Measurements from ENCODE around the gene XPO5. TPM values are rescaled to one million over a fixed set of nuclear protein-coding genes. Genes with fewer than 3 reads are reported as not detected.
A peak's percentile ranks its signal among the peaks of the same experiment; 100 is the strongest.

Gene XPO5
- total and polyA plus RNA-seq, 9 of the 15 experiments (the other 6 are each of a cell fraction or from before 2014, with no cell fraction given): 36.0 to 170 (median 99.1) TPM

GRCh38 chr6:43593938-43594337 lies 18.1 kb upstream of the XPO5 start:
- BruUV-seq (replicated peaks): no TSS peak
- ChIA-PET CTCF (ENCODE audit: low intra/inter-chr PET ratio) (no interaction called here), POLR2A (interaction anchor here (0.7 to 1.6 kb wide), 5 partner anchors 15 to 69 kb away, joined by 3 to 4 read pairs (median 3); partner anchors contain the start of gene XPO5)
- H3K9ac ChIP-seq (ENCODE audit: insufficient read depth in 1 of 2, low read depth in 2 of 2, low read length in 2 of 2): no peak overlapping the region
- H3K27ac ChIP-seq (ENCODE audit: extremely low read depth, low read depth, low read length): no peak overlapping the region
- TF ChIP-seq CREB3 (tag; conservative IDR thresholded peaks at IDR 0.05; ENCODE audit: low read depth): no peak
- TF ChIP-seq POLR2H (tag; IDR thresholded peaks at IDR 0.05; ENCODE audit: low read depth): 0 out of 2 replicates have a peak, but pooled peaks have one; percentile 16
- no peak for TF ChIP-seq RBM17 (IDR thresholded peaks at IDR 0.05; ENCODE audit: borderline replicate concordance, low read depth, low read length)
- no peak for TF ChIP-seq FOXM1 (IDR thresholded peaks at IDR 0.05; ENCODE audit: low read depth)
- no peak for TF ChIP-seq FOXM1 (CRISPR knock-in tag; IDR thresholded peaks at IDR 0.05; ENCODE audit: low read depth)
- TF ChIP-seq CEBPG (CRISPR knock-in tag; IDR thresholded peaks at IDR 0.05): no peak
- 0 out of 4 replicates have a peak, but pooled peaks of 1 of the 2 experiments have one; percentile 13 for TF ChIP-seq CEBPG (tag; conservative IDR thresholded peaks at IDR 0.05 in 1 of 2, IDR thresholded peaks at IDR 0.05 in 1 of 2)
- FAIRE-seq (no peak), DNase-seq (ENCODE audit: extremely low read depth in 1 of 4, low spot score in 3 of 4) (no peak), ATAC-seq (no peak)
- intact Hi-C loops (cut with micrococcal nuclease): no loop called here
- in situ Hi-C loops (cut with MboI): no loop called here
- H3K4me3 ChIP-seq: no peak overlapping the region
- H4K20me1 ChIP-seq (replicated peaks; ENCODE audit: control insufficient read depth, insufficient read depth, low read length): no peaks in the 10 kb centered on the region
- no peaks in the 10 kb centered on the region for H3K4me1 ChIP-seq (replicated peaks in 1 of 2; ENCODE audit: control insufficient read depth in 2 of 2, insufficient read depth in 2 of 2, low read length in 2 of 2)
- WGBS (ENCODE audit: insufficient coverage, low coverage, missing lambda C conversion rate): 63% methylated on average over 1 of the region's 1 CpG
- no peaks in the 10 kb centered on the region for H3K9me3 ChIP-seq (replicated peaks; ENCODE audit: control insufficient read depth, insufficient read depth, low read depth, low read length)
- H3K36me3 ChIP-seq (ENCODE audit: control insufficient read depth, insufficient read depth, low read length): peaks cover 70% of the 10 kb centered on the region
- H3K9me1 ChIP-seq (ENCODE audit: control insufficient read depth, insufficient read depth, low read length): no peaks in the 10 kb centered on the region
- H3K27me3 ChIP-seq (ENCODE audit: control insufficient read depth in 2 of 2, insufficient read depth in 2 of 2, low read length in 2 of 2): no peaks in the 10 kb centered on the region
- no peaks in the 10 kb centered on the region for H3K79me2 ChIP-seq (ENCODE audit: control insufficient read depth, insufficient read depth, low read length)
- H2AFZ ChIP-seq (ENCODE audit: low read depth, low read length): no peak overlapping the region
- no peak overlapping the region for H3K4me2 ChIP-seq (ENCODE audit: insufficient read depth, low read length)
